Cardiac fibroblast (primary cell): ENCODE data around the gene FAM20C.

Source experiments
- DNase-seq, 2 donors: peaks; one replicate each; pipeline versions ENCODE4 v3.0.0 to v3.0.0-alpha.2; 2010; ENCODE audit warnings: low read depth in 2 of 2
- H3K4me3 ChIP-seq, 2 donors: replicated peaks in 1 of 2; 1 replicate in 1 of 2; 2 replicates in 1 of 2; pipeline ENCODE4 v1.5.1; 2011; ENCODE audit warnings: low read depth in 2 of 2, low read length in 2 of 2, mild to moderate bottlenecking in 2 of 2, moderate library complexity in 1 of 2
- CTCF ChIP-seq: IDR thresholded peaks from one replicate; pipeline ENCODE4 v1.5.1; 2011; ENCODE audit warnings: low read depth, mild to moderate bottlenecking, low read length, inconsistent platforms

The FAM20C gene

GRCh38 chr7:252216-252965 lies 60.0 kb downstream of the FAM20C start:
- H3K4me3 ChIP-seq = no peak overlapping the region
- no peak for DNase-seq
- no peak for TF ChIP-seq CTCF

- DNase-seq = no peak
- H3K4me3 ChIP-seq = no peak overlapping the region
- TF ChIP-seq CTCF = no peak
Observed at GRCh38 chr7:252981-253380, 60.6 kb downstream of the FAM20C start.

- DNase-seq = no peak
- no peak for TF ChIP-seq CTCF
- H3K4me3 ChIP-seq = no peak overlapping the region
Observed at GRCh38 chr7:253581-254336, 61.4 kb downstream of the FAM20C start.

GRCh38 chr7:254337-255037 lies 62.1 kb downstream of the FAM20C start:
- no peak for DNase-seq
- no peak overlapping the region for H3K4me3 ChIP-seq
- no peak for TF ChIP-seq CTCF

GRCh38 chr7:255038-255435 lies 62.7 kb downstream of the FAM20C start:
- TF ChIP-seq CTCF = no peak
- no peak for DNase-seq

GRCh38 chr7:255721-256361 lies 63.5 kb downstream of the FAM20C start:
- TF ChIP-seq CTCF = no peak
- no peak for DNase-seq
- no peak overlapping the region for H3K4me3 ChIP-seq

More at GRCh38 chr7:255038-255435, 62.7 kb downstream of the FAM20C start:
- H3K4me3 ChIP-seq = no peak overlapping the region
